ENCODE results near the gene WDR53.

- TF ChIP-seq CTCF (IDR thresholded peaks at IDR 0.05): no peak
- no peak for TF ChIP-seq POLR2A (IDR thresholded peaks at IDR 0.05)
Observed at GRCh38 chr3:196611761-196612483, 43.6 kb upstream of the WDR53 start.

Data from uterus (tissue), 2 donors.